GM10847 (cell line): Measurements from ENCODE around the gene IL1RAP.

Experiments
- POLR2A ChIP-seq: IDR thresholded peaks from 2 replicates; pipeline ENCODE4 v1.6.1; 2011; ENCODE audit not compliant: insufficient read length; ENCODE audit errors: extremely low read depth

IL1RAP gene

GRCh38 chr3:190619761-190620160, 105.9 kb downstream of the IL1RAP start:
- no peak for TF ChIP-seq POLR2A

- no peak for TF ChIP-seq POLR2A
These were observed 107.2 kb downstream of the IL1RAP start for GRCh38 chr3:190620886-190621608.

- no peak for TF ChIP-seq POLR2A
These were observed 108.0 kb downstream of the IL1RAP start for GRCh38 chr3:190621927-190622326.

GRCh38 chr3:190624282-190624681, 110.4 kb downstream of the IL1RAP start:
- no peak for TF ChIP-seq POLR2A

GRCh38 chr3:190626951-190627620, 113.2 kb downstream of the IL1RAP start:
- no peak for TF ChIP-seq POLR2A

GRCh38 chr3:190629088-190629487, 115.2 kb downstream of the IL1RAP start:
- TF ChIP-seq POLR2A = no peak

GRCh38 chr3:190631295-190631694, 117.4 kb downstream of the IL1RAP start:
- no peak for TF ChIP-seq POLR2A

GRCh38 chr3:190641564-190641963, 127.7 kb downstream of the IL1RAP start:
- no peak for TF ChIP-seq POLR2A

- no peak for TF ChIP-seq POLR2A
These were observed 128.1 kb downstream of the IL1RAP start for GRCh38 chr3:190642016-190642415.

GRCh38 chr3:190644035-190644434, 130.2 kb downstream of the IL1RAP start:
- TF ChIP-seq POLR2A = no peak

- no peak for TF ChIP-seq POLR2A
These were observed 130.9 kb downstream of the IL1RAP start for GRCh38 chr3:190644766-190645165.

- TF ChIP-seq POLR2A = no peak
These were observed 132.1 kb downstream of the IL1RAP start for GRCh38 chr3:190645932-190646460.

GRCh38 chr3:190646996-190647395, 133.1 kb downstream of the IL1RAP start:
- no peak for TF ChIP-seq POLR2A

- no peak for TF ChIP-seq POLR2A
These were observed 142.0 kb downstream of the IL1RAP start for GRCh38 chr3:190655933-190656332.

GRCh38 chr3:190658106-190658505, 144.2 kb downstream of the IL1RAP start:
- TF ChIP-seq POLR2A = no peak

GRCh38 chr3:190666821-190667220, 152.9 kb downstream of the IL1RAP start:
- TF ChIP-seq POLR2A = no peak
